Smooth muscle cell of the umbilical artery (primary cell): ENCODE measurements around the gene CCDC201. TPM values are rescaled to one million over a fixed set of nuclear protein-coding genes. Genes with fewer than 3 reads are reported as not detected.

ENCODE experiments used
- total RNA-seq: library from RNA; depleted of rRNA; stranded (reverse); fragments of >200 nt; gene quantifications from 2 replicates; pipeline ENCODE4 v1.2.3, GENCODE V29; 2014

The CCDC201 gene
- total RNA-seq = not detected in 2 replicates

GRCh38 chr7:45873035-45873354, at the start of gene CCDC201:
TSS of gene CCDC201 (minus strand) at chr7:45873082. CDS start at chr7:45873007, 75 bp downstream.

GRCh38 chr7:45920502-45921380, 47.9 kb upstream of the CCDC201 start, which contains the start of gene IGFBP3:
TSS of gene IGFBP3 (minus strand) at chr7:45921272. CDS start at chr7:45921140, 132 bp downstream.

DNA sequence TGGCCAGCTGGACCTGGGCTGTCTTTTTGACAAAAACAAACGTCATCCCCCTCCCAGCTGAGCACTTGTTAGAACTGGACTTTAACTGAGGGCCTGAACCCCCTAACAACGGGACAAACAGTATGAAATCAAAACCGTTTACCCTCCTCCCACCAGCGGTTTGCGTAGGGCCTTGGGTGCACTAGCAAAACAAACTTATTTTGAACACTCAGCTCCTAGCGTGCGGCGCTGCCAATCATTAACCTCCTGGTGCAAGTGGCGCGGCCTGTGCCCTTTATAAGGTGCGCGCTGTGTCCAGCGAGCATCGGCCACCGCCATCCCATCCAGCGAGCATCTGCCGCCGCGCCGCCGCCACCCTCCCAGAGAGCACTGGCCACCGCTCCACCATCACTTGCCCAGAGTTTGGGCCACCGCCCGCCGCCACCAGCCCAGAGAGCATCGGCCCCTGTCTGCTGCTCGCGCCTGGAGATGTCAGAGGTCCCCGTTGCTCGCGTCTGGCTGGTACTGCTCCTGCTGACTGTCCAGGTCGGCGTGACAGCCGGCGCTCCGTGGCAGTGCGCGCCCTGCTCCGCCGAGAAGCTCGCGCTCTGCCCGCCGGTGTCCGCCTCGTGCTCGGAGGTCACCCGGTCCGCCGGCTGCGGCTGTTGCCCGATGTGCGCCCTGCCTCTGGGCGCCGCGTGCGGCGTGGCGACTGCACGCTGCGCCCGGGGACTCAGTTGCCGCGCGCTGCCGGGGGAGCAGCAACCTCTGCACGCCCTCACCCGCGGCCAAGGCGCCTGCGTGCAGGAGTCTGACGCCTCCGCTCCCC, 15.5 kb upstream of the CCDC201 start, which contains the start of gene IGFBP1:
Gene IGFBP1, plus strand, starts transcription at position 304 of the 808 bp plus-strand sequence. Its CDS starts 165 bp downstream, at position 469.

Other genes with a start within 250 kb of the CCDC201 start
- not detected in 2 replicates for gene IGFBP1, start 15.4 kb upstream of the CCDC201 start, total RNA-seq
- gene IGFBP3, start 48.2 kb upstream of the CCDC201 start, total RNA-seq = 138 and 1,139 TPM in 2 replicates